Esophagus squamous epithelium (tissue), 5 donors: ENCODE measurements around the gene ALAS1. TPM values are rescaled to one million over a fixed set of nuclear protein-coding genes. Genes with fewer than 3 reads are reported as not detected.

Experiments used
- DNase-seq: peaks from one replicate; lab custom pipeline; 2025; lab: John Stamatoyannopoulos, UW
- H3K27ac ChIP-seq, 4 donors: fragments of 200-600 bp; sonication (generic); one replicate each; pipeline ENCODE4 v1.5.1; 2016 to 2019; ENCODE audit warnings: mild to moderate bottlenecking in 1 of 4
- H3K27me3 ChIP-seq, 4 donors: fragments of 200-600 bp; sonication (generic); 1 replicate in 3 of 4; 2 replicates in 1 of 4; pipeline versions ENCODE4 v1.5.1 to v1.6.0; 2017 to 2021; ENCODE audit warnings: antibody characterized with exemption in 1 of 4
- H3K36me3 ChIP-seq, 3 donors: fragments of 200-600 bp; sonication (generic); one replicate each; pipeline ENCODE4 v1.5.1; 2016 to 2019
- H3K4me1 ChIP-seq, 3 donors: fragments of 200-600 bp; sonication (generic); one replicate each; pipeline ENCODE4 v1.5.1; 2017 to 2019
- H3K4me3 ChIP-seq, 4 donors: fragments of 200-600 bp; sonication (generic); 1 replicate in 3 of 4; 2 replicates in 1 of 4; pipeline ENCODE4 v1.5.1; 2016 to 2019; ENCODE audit warnings: mild to moderate bottlenecking in 2 of 4, moderate library complexity in 1 of 4
- H3K9me3 ChIP-seq, 3 donors: fragments of 200-600 bp; sonication (generic); one replicate each; pipeline ENCODE4 v1.5.1; 2016 to 2019
- CTCF ChIP-seq, 6 experiments: fragments of 450-650 bp in 4 of 6; fragments of 200-600 bp in 2 of 6; sonication (generic) in 2 of 6; IDR thresholded peaks; one replicate each; pipeline ENCODE4 v1.5.1; 2016 to 2019; ENCODE audit warnings: antibody characterized with exemption in 6 of 6, mild to moderate bottlenecking in 4 of 6, moderate library complexity in 4 of 6
- POLR2A ChIP-seq, 4 donors: fragments of 450-650 bp; IDR thresholded peaks; one replicate each; pipeline ENCODE4 v1.6.1; 2017; ENCODE audit warnings: antibody characterized with exemption in 4 of 4, mild to moderate bottlenecking in 4 of 4, moderate library complexity in 3 of 4
- WGBS, 2 donors: methylation state at CpG; one replicate each; pipeline ENCODE4 v1.1.5; 2018; 5-methylcytosine and 5-hydroxymethylcytosine counted together
- intact Hi-C: fragments of 100-400 bp; cut with DNase I; formaldehyde crosslinking; loops from one replicate; pipeline ENCODE4 v1.15.0; 2022
- total RNA-seq, 4 donors: library from RNA; depleted of rRNA; stranded (reverse); fragments of >200 nt; gene quantifications; one replicate each; pipeline ENCODE4 v1.1.0, GENCODE V29; 2016
- donor health status: DM: yes; HTN: yes; CAD: no.

The ALAS1 gene
- total RNA-seq, 4 donors from 2014 or later, result 28.3 to 45.5 (median 35.1) TPM

GRCh38 chr3:52153389-52154096 is 44.4 kb upstream of the ALAS1 start:
- Histone ChIP-seq H3K9me3 (no peaks in the 10 kb centered on the region), H3K4me3 (peak overlapping the region; percentile 50 to 83 (median 59)), H3K36me3 (no peaks in the 10 kb centered on the region), H3K27ac (peak overlapping the region; percentile 81 to 92 (median 90)), H3K27me3 (no peaks in the 10 kb centered on the region), H3K4me1 (peaks cover 9 to 19% (median 13%) of the 10 kb centered on the region in 3 donors)
- DNase-seq, result no peak
- intact Hi-C loops, result no loop called here
- WGBS, 2 donors, result 12 to 13% methylated on average over 5 to 6 of the region's 18 CpGs
- TF ChIP-seq CTCF (IDR thresholded peaks at IDR 0.05) (no peak), POLR2A (IDR thresholded peaks at IDR 0.05) (no peak)

GRCh38 chr3:52154135-52155094 is 43.5 kb upstream of the ALAS1 start, which contains the start of gene POC1A:
POC1A (minus strand) TSS chr3:52154423; CDS start chr3:52154372, 51 bp downstream.
- H3K9me3 ChIP-seq, result no peaks in the 10 kb centered on the region
- intact Hi-C loops, result no loop called here
- WGBS, 2 donors, result 0% methylated on average over 18 of the region's 83 CpGs; no CpG with 5 or more reads in 1 of the 2 donors

GRCh38 chr3:52155912-52156311 is 42.0 kb upstream of the ALAS1 start:
- no peaks in the 10 kb centered on the region for H3K9me3 ChIP-seq
- H3K36me3 ChIP-seq, result no peaks in the 10 kb centered on the region
- H3K4me1 ChIP-seq, result peaks cover 9 to 19% (median 13%) of the 10 kb centered on the region in 3 donors
- no peaks in the 10 kb centered on the region for H3K27me3 ChIP-seq
- intact Hi-C loops, result no loop called here
- no peak overlapping the region for H3K27ac ChIP-seq
- WGBS, 2 donors, result 82 to 92% methylated on average over 3 to 4 of the region's 4 CpGs
- DNase-seq, result no peak
- TF ChIP-seq POLR2A (IDR thresholded peaks at IDR 0.05) (no peak), CTCF (IDR thresholded peaks at IDR 0.05) (no peak)
- H3K4me3 ChIP-seq, result no peak overlapping the region

More at GRCh38 chr3:52154135-52155094, 43.5 kb upstream of the ALAS1 start, which contains the start of gene POC1A:
- H3K27ac ChIP-seq, result peak within 1 kb of the TSS; percentile 81 to 92 (median 90)
- TF ChIP-seq POLR2A (IDR thresholded peaks at IDR 0.05) (peak in 2 of 4 donors; percentile 8 to 38), CTCF (IDR thresholded peaks at IDR 0.05) (peak in 3 of 6 experiments; percentile 12 to 56 (median 45))
- H3K4me1 ChIP-seq, result peaks cover 9 to 19% (median 13%) of the 10 kb centered on the region in 3 donors
- H3K36me3 ChIP-seq, result no peaks in the 10 kb centered on the region
- H3K27me3 ChIP-seq, result no peaks in the 10 kb centered on the region
- peak; percentile 79 for DNase-seq
- peak within 1 kb of the TSS; percentile 50 to 83 (median 59) for H3K4me3 ChIP-seq

- intact Hi-C loops, result no loop called here
- no peak for DNase-seq
- Histone ChIP-seq H3K9me3 (no peaks in the 10 kb centered on the region), H3K36me3 (no peaks in the 10 kb centered on the region), H3K27ac (no peak overlapping the region), H3K27me3 (no peaks in the 10 kb centered on the region), H3K4me3 (no peak overlapping the region), H3K4me1 (peaks cover 4 to 7% (median 4%) of the 10 kb centered on the region in 3 donors)
- 13 to 40% methylated on average over 1 of the region's 1 CpG for WGBS, 2 donors
- TF ChIP-seq POLR2A (IDR thresholded peaks at IDR 0.05) (no peak), CTCF (IDR thresholded peaks at IDR 0.05) (no peak)
Observed at GRCh38 chr3:52159503-52159902, 38.5 kb upstream of the ALAS1 start.
